Gastroesophageal sphincter (tissue), 3 donors: ENCODE results near the gene GM2A.

Experiments
- EP300 ChIP-seq: sonication (generic); formaldehyde crosslinking; IDR thresholded peaks from one replicate; pipeline ENCODE4 v1.6.1; 2017; ENCODE audit warnings: antibody characterized with exemption, mild to moderate bottlenecking
- POLR2A ChIP-seq, 2 donors: fragments of 450-650 bp; IDR thresholded peaks; one replicate each; pipeline ENCODE4 v1.6.1; 2017; ENCODE audit warnings: antibody characterized with exemption in 2 of 2, mild to moderate bottlenecking in 2 of 2, moderate library complexity in 1 of 2
- TF ChIP-seq, protein P1 (sequence below), 4 experiments: fragments of 200-600 bp in 2 of 4; fragments of 450-650 bp in 2 of 4; sonication (generic) in 1 of 4; IDR thresholded peaks; one replicate each; pipeline ENCODE4 v1.5.1; 2017 to 2019; ENCODE audit warnings: antibody characterized with exemption in 4 of 4, mild to moderate bottlenecking in 2 of 4, moderate library complexity in 2 of 4

- TF ChIP-seq, protein P1, sequence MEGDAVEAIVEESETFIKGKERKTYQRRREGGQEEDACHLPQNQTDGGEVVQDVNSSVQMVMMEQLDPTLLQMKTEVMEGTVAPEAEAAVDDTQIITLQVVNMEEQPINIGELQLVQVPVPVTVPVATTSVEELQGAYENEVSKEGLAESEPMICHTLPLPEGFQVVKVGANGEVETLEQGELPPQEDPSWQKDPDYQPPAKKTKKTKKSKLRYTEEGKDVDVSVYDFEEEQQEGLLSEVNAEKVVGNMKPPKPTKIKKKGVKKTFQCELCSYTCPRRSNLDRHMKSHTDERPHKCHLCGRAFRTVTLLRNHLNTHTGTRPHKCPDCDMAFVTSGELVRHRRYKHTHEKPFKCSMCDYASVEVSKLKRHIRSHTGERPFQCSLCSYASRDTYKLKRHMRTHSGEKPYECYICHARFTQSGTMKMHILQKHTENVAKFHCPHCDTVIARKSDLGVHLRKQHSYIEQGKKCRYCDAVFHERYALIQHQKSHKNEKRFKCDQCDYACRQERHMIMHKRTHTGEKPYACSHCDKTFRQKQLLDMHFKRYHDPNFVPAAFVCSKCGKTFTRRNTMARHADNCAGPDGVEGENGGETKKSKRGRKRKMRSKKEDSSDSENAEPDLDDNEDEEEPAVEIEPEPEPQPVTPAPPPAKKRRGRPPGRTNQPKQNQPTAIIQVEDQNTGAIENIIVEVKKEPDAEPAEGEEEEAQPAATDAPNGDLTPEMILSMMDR (IDR thresholded peaks at IDR 0.05), result no peak
- TF ChIP-seq EP300 (no peak), POLR2A (IDR thresholded peaks at IDR 0.05) (no peak)
These were observed 44.0 kb downstream of the GM2A start for GRCh38 chr5:151296974-151297373.
